H1 (cell line): Measurements from ENCODE around the gene SYT2. TPM values are rescaled to one million over a fixed set of nuclear protein-coding genes. Genes with fewer than 3 reads are reported as not detected.

Experiments used
- CHD7 ChIP-seq: fragments of 300-600 bp; sonication (generic); IDR thresholded peaks from 2 replicates; pipeline ENCODE4 v1.7.1; 2012; ENCODE audit warnings: low read length, moderate library complexity, mild to moderate bottlenecking, inconsistent platforms; ENCODE audit not compliant: insufficient replicate concordance
- GTF2F1 ChIP-seq: IDR thresholded peaks from 2 replicates; pipeline ENCODE4 v1.6.1; 2012; ENCODE audit warnings: low read depth, low read length, improper control_type of control experiment, borderline replicate concordance
- SRF ChIP-seq: IDR thresholded peaks from 2 replicates; pipeline ENCODE4 v1.6.1; 2011; ENCODE audit warnings: mild to moderate bottlenecking, low read depth, low read length, moderate library complexity
- TAF7 ChIP-seq: optimal IDR thresholded peaks from 2 replicates; pipeline ENCODE3; 2011; ENCODE audit warnings: low read depth, mild to moderate bottlenecking, inconsistent platforms, low read length, moderate library complexity, borderline replicate concordance
- TCF12 ChIP-seq: IDR thresholded peaks from 2 replicates; pipeline ENCODE4 v1.6.1; 2011; ENCODE audit warnings: low read depth, mild to moderate bottlenecking, low read length
- polyA plus RNA-seq, 7 experiments: library from polyadenylated mRNA; depleted of rRNA in 3 of 7; stranded (reverse) in 5 of 7; unstranded in 2 of 7; fragments of >200 nt in 5 of 7; fragments of 200-250 nt in 2 of 7; gene quantifications; 1 replicate in 5 of 7; 2 replicates in 1 of 7; 4 replicates in 1 of 7; pipeline versions ENCODE4 v1.2.1 to v1.2.3, GENCODE V29; 2011 to 2013; ENCODE audit warnings: missing spikeins in 2 of 7, mixed read lengths in 2 of 7
- total RNA-seq: library from RNA; stranded (reverse); fragmentation: NEBNext Ultra II Directional; extraction: Animal tissue kit (Norgen Biotek cat#: 25700); gene quantifications from 2 replicates; pipeline ENCODE4 v1.2.1, GENCODE V29; 2021

SYT2 gene
- total and polyA plus RNA-seq, 2 of the 8 experiments (the other 6 are each of a cell fraction or from before 2014, with no cell fraction given), result 2.8 to 11.0 TPM

GRCh38 chr1:202632241-202632640 is 78.0 kb downstream of the SYT2 start (continued):
- TF ChIP-seq CHD7, result no peak
- TF ChIP-seq TAF7, result no peak
- no peak for TF ChIP-seq SRF
- TF ChIP-seq TCF12, result no peak
- TF ChIP-seq GTF2F1, result no peak
